Hepatocyte (in vitro differentiated cells): ENCODE measurements around the gene F13A1.

Experiments
- CTCF ChIP-seq: fragments of 200-600 bp; sonication (generic); IDR thresholded peaks from 2 replicates; pipeline ENCODE4 v1.5.1; 2016; ENCODE audit warnings: antibody characterized with exemption, mild to moderate bottlenecking; ENCODE audit not compliant: poor library complexity
- EZH2 ChIP-seq: fragments of 200-600 bp; sonication (generic); IDR thresholded peaks from 2 replicates; pipeline ENCODE4 v1.6.1; 2016; ENCODE audit warnings: antibody characterized with exemption, mild to moderate bottlenecking, borderline replicate concordance
- EZH2phosphoT487 ChIP-seq: fragments of 200-600 bp; sonication (generic); IDR thresholded peaks from one replicate; pipeline ENCODE4 v1.6.1; 2018; ENCODE audit warnings: antibody characterized with exemption, mild to moderate bottlenecking, low read depth, moderate library complexity; ENCODE audit not compliant: unreplicated experiment, severe bottlenecking

- TF ChIP-seq EZH2phosphoT487 (no peak), CTCF (no peak), EZH2 (no peak)
Observed at GRCh38 chr6:6152060-6152459, 168.4 kb downstream of the F13A1 start.
